Stimulated activated CD8-positive, alpha-beta memory T cell treated with anti-CD3 and anti-CD28 coated beads, Interleukin-7, amount 100 ng/mL, for 4 hours (primary cell): Measurements from ENCODE around the gene HHAT.

Source experiments
- DNase-seq, 2 donors: peaks; one replicate each; pipeline ENCODE4 v3.0.0-alpha.2; 2020; ENCODE audit warnings: low read depth in 2 of 2

The HHAT gene

GRCh38 chr1:210684466-210685294, 356.0 kb downstream of the HHAT start:
- DNase-seq = no peak

- no peak for DNase-seq
These were observed 356.6 kb downstream of the HHAT start for GRCh38 chr1:210685295-210685650.

DNA sequence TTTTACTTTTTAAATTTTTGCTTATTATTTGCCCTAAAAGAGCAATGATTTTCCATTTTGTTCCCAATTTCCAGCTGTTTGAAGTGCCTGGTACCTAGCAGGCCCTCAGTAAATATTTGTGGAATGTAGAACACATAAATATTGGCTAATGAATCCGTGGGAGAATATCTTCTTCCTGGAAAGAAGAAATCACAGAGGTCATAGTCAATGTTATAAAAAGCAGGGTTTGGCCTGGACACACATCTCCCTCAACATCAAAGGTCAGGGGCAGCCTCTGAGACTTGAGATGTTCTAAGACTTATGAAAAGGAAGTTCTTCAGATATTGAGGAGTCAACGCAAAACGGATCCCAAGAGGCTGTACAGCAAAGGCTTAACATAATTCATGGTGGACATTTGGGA, 358.1 kb downstream of the HHAT start:
- no peak for DNase-seq

DNA sequence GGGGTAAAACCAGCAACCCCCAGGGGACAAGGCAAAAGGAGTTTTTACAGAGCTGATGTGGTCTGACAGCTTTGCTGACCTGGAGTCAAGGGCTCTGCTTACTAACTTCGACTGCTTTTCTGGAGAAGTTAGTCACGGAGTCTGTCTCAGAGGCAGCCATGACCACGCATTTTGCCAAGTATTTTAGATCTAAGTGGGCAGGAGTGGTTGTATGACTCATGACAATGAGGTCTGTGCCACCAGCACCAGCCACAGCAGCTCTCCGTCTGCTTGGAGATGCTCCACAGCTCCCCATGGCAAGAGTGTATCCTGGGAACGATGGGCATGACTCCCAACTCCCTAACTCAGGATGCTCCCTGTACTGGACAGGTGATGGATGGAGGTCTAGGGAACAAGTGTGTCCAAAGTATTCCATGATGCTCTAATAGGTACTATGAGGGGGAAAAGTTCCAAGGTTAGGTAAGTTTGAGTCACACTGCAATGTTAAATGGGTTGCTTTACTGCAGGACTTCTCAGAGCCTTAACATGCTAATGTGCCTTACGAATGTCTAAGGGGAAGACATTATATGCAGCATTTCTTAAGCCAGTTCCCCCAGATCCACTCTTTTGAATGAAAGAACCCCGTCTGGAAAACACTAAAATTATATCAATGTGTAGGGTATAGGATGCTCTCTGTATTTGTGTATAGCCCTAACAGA, 359.0 kb downstream of the HHAT start:
- DNase-seq = no peak

DNA sequence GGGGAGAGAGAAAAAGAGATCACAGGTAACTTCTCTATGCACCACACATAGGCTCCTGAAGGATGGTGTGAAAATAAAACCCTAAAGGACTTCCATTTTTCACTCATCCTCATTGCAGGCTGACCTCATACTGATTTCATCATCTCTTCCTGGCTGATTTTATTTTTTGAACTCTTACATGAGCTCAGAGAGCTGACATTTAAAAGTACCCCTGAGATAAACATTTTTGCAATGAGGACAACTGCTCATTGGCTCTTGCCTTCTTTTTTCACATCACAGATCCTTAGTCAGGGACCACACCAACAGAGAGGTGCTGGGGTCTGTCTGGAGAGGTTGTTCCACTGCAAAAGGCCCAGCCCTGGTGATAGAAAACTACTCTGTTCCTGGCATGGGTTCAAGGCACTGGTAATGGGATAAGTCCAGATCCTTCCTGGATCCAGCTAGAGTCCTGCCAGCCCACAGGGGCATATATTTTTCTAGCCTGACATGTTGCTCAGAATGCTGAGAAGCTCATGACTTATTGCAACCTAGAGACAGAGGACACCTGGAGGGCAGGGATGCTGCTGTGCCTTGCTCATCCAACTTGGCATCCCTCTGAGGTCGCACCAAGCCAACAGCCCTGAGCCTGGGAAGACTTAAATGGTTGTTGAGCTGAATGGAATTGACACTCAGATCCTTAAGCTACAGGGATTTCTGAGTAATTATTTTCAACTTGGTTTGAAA, 360.0 kb downstream of the HHAT start:
- no peak for DNase-seq

DNA sequence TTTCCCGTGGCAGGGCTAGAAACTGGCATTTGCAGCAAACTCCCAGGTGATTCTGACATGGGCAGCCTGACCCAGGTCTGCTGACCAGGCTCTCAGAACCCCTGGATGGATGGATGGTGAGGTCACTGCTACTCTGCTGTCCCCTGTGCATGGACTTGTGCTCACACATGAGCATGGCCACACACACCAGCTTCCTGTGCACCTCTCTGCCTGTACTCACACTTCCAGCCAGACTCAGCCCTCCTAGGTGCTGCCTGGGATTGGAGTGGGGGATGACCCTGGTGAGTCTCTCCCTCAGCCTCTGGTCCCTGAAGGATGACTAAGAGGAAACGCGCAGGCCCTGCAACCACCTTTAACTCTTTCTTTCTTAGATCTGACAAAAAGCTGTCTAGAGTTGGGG, 361.1 kb downstream of the HHAT start:
- no peak for DNase-seq

DNA sequence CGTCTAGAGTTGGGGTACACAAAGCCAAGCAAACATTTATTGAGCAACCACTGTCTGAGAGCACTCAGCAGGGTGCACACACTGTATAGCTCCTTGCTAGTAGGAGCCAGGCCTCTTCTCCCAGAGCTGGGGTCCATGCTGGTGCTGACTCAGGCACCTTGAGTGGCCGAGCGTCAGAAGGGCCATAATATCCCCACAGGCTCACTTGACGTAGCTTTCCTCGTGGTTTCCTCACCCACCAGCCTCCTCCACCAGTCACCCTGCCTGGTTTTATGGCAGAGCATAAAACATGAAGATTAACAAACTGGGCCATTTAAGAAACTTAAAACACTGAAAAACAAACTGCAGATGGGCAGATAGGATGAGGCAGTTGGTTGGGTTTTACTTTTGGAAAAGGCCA, 361.5 kb downstream of the HHAT start:
- DNase-seq = no peak

- DNase-seq = no peak
These were observed 362.4 kb downstream of the HHAT start for GRCh38 chr1:210691039-210691610.

DNA sequence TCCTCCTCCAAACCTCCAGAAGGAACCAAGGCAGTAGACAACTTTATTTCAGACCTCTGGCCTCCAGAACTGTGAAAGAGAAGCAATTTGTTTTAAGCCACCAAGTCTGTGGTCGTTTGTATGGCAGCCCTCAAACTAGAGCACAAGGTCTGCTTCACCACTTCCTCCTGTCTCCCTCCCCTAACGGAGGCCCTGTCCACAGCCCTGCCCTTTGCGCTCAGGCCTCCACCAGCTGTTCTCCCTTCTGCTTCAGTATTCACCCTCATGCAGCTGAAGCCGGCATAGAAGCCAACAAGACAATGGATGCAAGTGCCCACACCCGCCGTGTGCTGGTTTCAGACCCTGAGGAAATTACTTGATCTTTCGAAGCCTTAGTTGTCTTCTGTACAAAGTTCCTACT, 364.1 kb downstream of the HHAT start:
- DNase-seq = no peak

- DNase-seq = no peak
These were observed 366.3 kb downstream of the HHAT start for GRCh38 chr1:210695026-210695425.

DNA sequence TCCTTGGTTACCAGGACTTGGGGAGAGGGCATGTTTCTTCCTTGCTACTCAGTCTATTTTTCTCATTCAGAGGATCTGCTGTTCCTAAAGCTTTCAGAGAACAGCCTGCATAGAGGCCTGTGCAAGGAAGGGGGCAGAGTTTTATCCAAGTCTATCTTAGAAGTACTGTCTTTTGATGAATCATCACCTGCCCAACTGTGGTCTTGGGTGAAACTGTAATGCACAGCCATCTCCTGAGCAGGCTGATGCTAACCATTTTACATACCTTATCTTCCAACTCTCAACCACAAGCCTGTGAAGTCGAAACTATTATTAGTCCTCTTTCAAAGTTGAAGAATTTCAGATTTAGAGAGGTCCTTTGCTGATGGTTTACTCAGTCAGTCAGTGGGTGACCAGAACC, 368.0 kb downstream of the HHAT start:
- DNase-seq = no peak

DNA sequence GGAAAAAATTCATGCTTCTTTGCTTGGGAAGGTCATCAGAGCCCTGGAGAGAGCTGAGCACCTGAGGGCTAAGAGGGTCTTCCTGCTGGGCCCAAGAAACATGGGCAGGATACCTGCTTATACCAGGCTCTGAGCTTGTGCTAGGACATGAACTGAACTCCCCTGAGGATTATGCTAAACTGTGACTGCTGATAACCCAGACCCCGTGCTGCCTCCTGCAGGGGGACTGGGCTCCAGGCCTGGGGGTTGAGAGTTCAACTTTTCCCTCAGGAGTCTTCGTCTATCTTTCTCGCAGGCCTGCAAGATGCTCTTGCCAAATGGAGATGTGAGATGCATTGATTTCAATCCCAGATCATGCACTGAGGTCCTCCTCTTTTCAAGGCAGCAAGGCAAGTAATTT, 368.5 kb downstream of the HHAT start:
- DNase-seq = no peak

GRCh38 chr1:210698661-210699060, 370.0 kb downstream of the HHAT start:
- DNase-seq = no peak

DNA sequence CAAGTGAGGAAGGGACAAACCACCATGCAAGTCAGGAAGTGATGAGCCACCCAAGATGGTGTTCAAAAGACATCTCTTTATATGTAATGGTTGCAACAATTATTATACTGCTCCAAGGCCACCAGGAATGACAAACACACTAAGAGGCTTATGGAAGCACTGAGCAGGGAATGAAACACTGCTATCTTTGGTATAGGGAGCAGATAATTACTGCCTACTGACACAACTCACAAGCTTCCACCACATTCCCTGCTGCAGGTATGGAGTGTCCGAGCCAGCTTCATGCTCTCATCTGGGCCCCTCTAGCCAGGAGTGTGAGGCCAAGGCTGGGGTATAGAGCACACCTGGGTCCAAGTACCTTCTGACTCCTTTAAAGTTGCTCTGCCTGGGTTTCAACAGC, 371.4 kb downstream of the HHAT start:
- DNase-seq = no peak

DNA sequence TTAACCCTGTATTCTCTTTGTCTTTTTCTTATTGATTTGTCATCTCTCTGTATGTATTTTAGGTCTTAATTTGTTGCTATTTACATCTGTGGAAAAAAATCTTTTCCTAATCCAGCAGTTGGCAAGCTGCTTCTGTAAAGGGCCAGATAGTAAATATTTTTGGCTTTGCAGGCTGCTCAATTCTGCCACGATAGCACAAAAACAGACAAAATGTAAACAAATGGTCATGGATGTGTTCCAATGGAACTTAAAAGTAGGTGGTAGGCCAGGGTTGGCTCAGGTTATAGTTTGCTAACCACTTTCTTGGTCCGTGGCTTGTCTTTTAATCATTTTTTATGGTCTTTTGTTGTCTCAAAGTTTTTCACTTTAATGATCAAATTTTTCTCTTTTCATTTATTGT, 371.8 kb downstream of the HHAT start:
- DNase-seq = no peak

- no peak for DNase-seq
These were observed 373.8 kb downstream of the HHAT start for GRCh38 chr1:210702506-210702905.

DNA sequence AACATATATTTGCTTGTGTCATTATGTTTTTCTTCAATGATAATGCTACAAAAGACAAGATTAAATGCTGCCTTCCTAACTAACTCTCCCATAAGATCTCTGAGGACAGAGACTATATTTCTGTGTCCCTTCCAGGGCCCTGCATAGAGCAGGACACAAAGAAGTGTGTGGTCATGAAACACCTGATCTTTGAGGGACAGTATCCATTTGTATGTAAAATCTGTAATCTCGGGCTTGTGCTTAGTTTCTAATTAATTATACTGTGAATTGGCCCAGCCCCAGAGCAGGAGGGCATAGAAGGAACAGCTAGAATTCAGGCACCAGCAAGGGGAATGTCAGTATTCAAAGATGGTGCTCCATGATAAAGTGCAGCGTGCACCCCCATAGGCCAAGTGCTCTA, 374.9 kb downstream of the HHAT start:
- no peak for DNase-seq

GRCh38 chr1:210705086-210705485, 376.4 kb downstream of the HHAT start:
- no peak for DNase-seq

DNA sequence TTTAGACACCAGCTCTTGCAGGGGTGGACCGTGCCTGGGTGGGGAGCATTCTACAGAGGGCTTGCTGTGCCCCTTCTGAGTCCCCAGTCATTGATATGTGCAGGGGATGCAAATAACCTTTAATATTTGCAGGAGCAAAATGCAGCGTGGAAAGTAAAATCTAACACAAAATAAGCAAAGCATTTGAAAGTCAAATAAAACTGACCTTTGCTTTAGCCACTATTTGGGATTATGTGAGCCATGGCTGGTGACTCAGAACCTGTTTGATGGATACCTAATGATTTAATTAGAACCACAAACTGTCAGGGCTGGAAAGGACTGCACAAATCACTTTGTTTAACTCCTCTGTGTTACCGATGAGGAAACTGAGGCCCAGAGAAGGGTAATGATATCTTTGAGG, 377.5 kb downstream of the HHAT start:
- no peak for DNase-seq

DNA sequence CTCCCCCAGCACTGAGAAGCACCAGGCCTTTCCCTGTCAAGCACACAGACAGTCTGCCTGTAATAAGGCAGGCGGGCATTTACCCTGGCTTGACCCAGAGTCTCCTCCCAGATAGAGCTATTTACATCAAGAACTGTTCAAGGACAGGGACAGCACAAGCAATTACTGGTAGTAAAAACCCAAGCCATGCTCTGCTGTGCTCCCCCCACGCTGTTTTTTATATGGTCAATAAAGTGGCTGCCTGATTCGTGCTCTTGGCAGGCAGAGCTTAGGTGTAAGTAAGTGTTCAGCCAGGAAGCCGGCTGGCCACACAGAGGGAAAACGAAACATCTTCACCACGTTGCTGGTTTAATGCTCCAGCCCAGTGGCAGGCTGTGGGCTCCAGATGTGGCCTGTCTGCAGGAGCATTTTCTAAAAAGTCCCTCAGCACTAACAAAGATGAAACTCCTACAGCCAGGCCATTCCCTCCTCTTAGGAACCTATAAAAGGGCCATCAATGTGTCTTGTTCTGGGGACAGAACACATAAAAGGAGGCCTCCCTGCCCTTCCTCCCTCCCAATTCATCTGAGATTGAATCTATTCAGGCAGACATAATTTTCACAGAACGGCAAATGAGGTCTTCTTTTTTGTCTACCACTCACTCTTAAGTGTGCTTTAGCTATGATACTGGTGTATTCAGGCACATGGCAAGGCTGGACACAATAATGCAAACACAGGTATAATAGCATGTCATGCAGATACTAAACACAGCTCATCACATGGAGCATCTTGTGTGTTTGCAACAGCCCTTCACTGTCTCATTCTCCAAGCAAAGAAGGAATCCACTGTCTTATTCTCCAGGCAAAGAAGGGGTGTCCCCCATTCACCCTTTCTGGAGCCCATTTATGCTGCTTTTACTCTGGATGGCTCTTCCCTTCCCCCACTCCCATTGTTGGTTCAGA, 378.9 kb downstream of the HHAT start:
- DNase-seq = no peak

- DNase-seq = no peak
These were observed 381.0 kb downstream of the HHAT start for GRCh38 chr1:210709701-210710100.
